Ectodermal cell (in vitro differentiated cells): Measurements from ENCODE around the gene ZNF487.
A peak's percentile ranks its signal among the peaks of the same experiment; 100 is the strongest.
"Not testable (repeated sequence)": the region's sequence is repeated elsewhere in the genome, so short reads cannot be mapped to it uniquely, and the experiment has no call there.

Experiments
- H3K27ac ChIP-seq: 2 replicates; pipeline ENCODE4 v1.7.0; 2013; ENCODE audit warnings: mild to moderate bottlenecking, low read depth, low read length; ENCODE audit not compliant: insufficient read depth, poor library complexity, severe bottlenecking
- H3K27me3 ChIP-seq: 2 replicates; pipeline ENCODE4 v1.7.0; 2013; ENCODE audit warnings: mild to moderate bottlenecking, low read length; ENCODE audit not compliant: insufficient read depth, control insufficient read depth, poor library complexity, severe bottlenecking
- H3K36me3 ChIP-seq: one replicate; pipeline ENCODE4 v1.7.0; 2013; ENCODE audit warnings: low read length; ENCODE audit not compliant: control insufficient read depth, insufficient read depth
- H3K4me1 ChIP-seq: one replicate; pipeline ENCODE4 v1.7.0; 2013; ENCODE audit warnings: low read length; ENCODE audit not compliant: control insufficient read depth, insufficient read depth
- H3K4me3 ChIP-seq: 2 replicates; pipeline ENCODE4 v1.7.0; 2013; ENCODE audit warnings: low read depth, low read length, control low read depth; ENCODE audit not compliant: insufficient read depth
- H3K9me3 ChIP-seq: 2 replicates; pipeline ENCODE4 v1.7.0; 2013; ENCODE audit warnings: mild to moderate bottlenecking, low read length, moderate library complexity; ENCODE audit not compliant: control insufficient read depth
- WGBS, 2 experiments: methylation state at CpG; one replicate each; pipeline ENCODE4 v1.1.7; 2013; ENCODE audit warnings: missing lambda C conversion rate in 2 of 2; 5-methylcytosine and 5-hydroxymethylcytosine counted together

Gene ZNF487

GRCh38 chr10:43417950-43418768, 18.8 kb upstream of the ZNF487 start:
- no peaks in the 10 kb centered on the region for H3K4me1 ChIP-seq
- no peaks in the 10 kb centered on the region for H3K27me3 ChIP-seq
- no peak overlapping the region for H3K27ac ChIP-seq
- H3K36me3 ChIP-seq: no peaks in the 10 kb centered on the region
- 87 to 90% methylated on average over 14 of the region's 14 CpGs for WGBS, 2 experiments
- peaks cover 3% of the 10 kb centered on the region for H3K9me3 ChIP-seq
- no peak overlapping the region for H3K4me3 ChIP-seq

- H3K27me3 ChIP-seq: no peaks in the 10 kb centered on the region
- no peak overlapping the region for H3K27ac ChIP-seq
- no peaks in the 10 kb centered on the region for H3K4me1 ChIP-seq
- H3K9me3 ChIP-seq: peaks cover 3% of the 10 kb centered on the region
- 87 to 89% methylated on average over 18 of the region's 18 CpGs for WGBS, 2 experiments
- no peaks in the 10 kb centered on the region for H3K36me3 ChIP-seq
- peak overlapping the region; percentile 34 for H3K4me3 ChIP-seq
Observed at GRCh38 chr10:43419997-43420368, 16.9 kb upstream of the ZNF487 start.

- H3K27me3 ChIP-seq: no peaks in the 10 kb centered on the region
- peaks cover 3% of the 10 kb centered on the region for H3K9me3 ChIP-seq
- no peaks in the 10 kb centered on the region for H3K4me1 ChIP-seq
- no peaks in the 10 kb centered on the region for H3K36me3 ChIP-seq
- H3K4me3 ChIP-seq: peak overlapping the region; percentile 34
- H3K27ac ChIP-seq: no peak overlapping the region
- WGBS, 2 experiments: 4% methylated on average over 63 of the region's 63 CpGs
Observed at GRCh38 chr10:43420369-43421200, 16.3 kb upstream of the ZNF487 start.

GRCh38 chr10:43421201-43421507, 15.8 kb upstream of the ZNF487 start:
- H3K36me3 ChIP-seq: no peaks in the 10 kb centered on the region
- H3K27me3 ChIP-seq: no peaks in the 10 kb centered on the region
- H3K4me1 ChIP-seq: no peaks in the 10 kb centered on the region
- peak overlapping the region; percentile 34 for H3K4me3 ChIP-seq
- 87 to 92% methylated on average over 3 of the region's 4 CpGs for WGBS, 2 experiments
- H3K27ac ChIP-seq: no peak overlapping the region
- peaks cover 3% of the 10 kb centered on the region for H3K9me3 ChIP-seq

- H3K27ac ChIP-seq: no peak overlapping the region
- no peaks in the 10 kb centered on the region for H3K36me3 ChIP-seq
- H3K4me3 ChIP-seq: no peak overlapping the region
- no peaks in the 10 kb centered on the region for H3K4me1 ChIP-seq
- peaks cover 3% of the 10 kb centered on the region for H3K9me3 ChIP-seq
- WGBS, 2 experiments: 86 to 93% methylated on average over 6 of the region's 6 CpGs
- H3K27me3 ChIP-seq: no peaks in the 10 kb centered on the region
Observed at GRCh38 chr10:43421519-43421918, 15.4 kb upstream of the ZNF487 start.

- H3K4me3 ChIP-seq, H3K27ac ChIP-seq, H3K27me3 ChIP-seq, H3K9me3 ChIP-seq, H3K4me1 ChIP-seq, H3K36me3 ChIP-seq: not testable (repeated sequence)
- 90 to 93% methylated on average over 3 of the region's 4 CpGs for WGBS, 2 experiments
Observed at GRCh38 chr10:43421944-43422343, 15.0 kb upstream of the ZNF487 start.

- Histone ChIP-seq H3K27ac (no peak overlapping the region), H3K9me3 (peaks cover 3% of the 10 kb centered on the region), H3K4me1 (no peaks in the 10 kb centered on the region), H3K27me3 (no peaks in the 10 kb centered on the region), H3K36me3 (no peaks in the 10 kb centered on the region), H3K4me3 (no peak overlapping the region)
- WGBS, 2 experiments: 95 to 97% methylated on average over 5 to 6 of the region's 6 CpGs
Observed at GRCh38 chr10:43424416-43424815, 12.5 kb upstream of the ZNF487 start.

GRCh38 chr10:43426476-43426875, 10.4 kb upstream of the ZNF487 start:
- not testable (repeated sequence) for H3K27ac ChIP-seq, H3K9me3 ChIP-seq, H3K4me1 ChIP-seq, H3K27me3 ChIP-seq, H3K4me3 ChIP-seq, H3K36me3 ChIP-seq
- WGBS, 2 experiments: 91 to 95% methylated on average over 12 of the region's 12 CpGs

- no peaks in the 10 kb centered on the region for H3K4me1 ChIP-seq
- H3K27me3 ChIP-seq: no peaks in the 10 kb centered on the region
- WGBS, 2 experiments: 91 to 93% methylated on average over 12 of the region's 12 CpGs
- no peaks in the 10 kb centered on the region for H3K9me3 ChIP-seq
- no peak overlapping the region for H3K27ac ChIP-seq
- no peak overlapping the region for H3K4me3 ChIP-seq
- H3K36me3 ChIP-seq: no peaks in the 10 kb centered on the region
Observed at GRCh38 chr10:43427166-43427825, 9.6 kb upstream of the ZNF487 start.
